Hepatocyte (in vitro differentiated cells): Measurements from ENCODE around the gene NHLRC4.

Experiments used
- CTCF ChIP-seq: fragments of 200-600 bp; sonication (generic); IDR thresholded peaks from 2 replicates; pipeline ENCODE4 v1.5.1; 2016; ENCODE audit warnings: antibody characterized with exemption, mild to moderate bottlenecking; ENCODE audit not compliant: poor library complexity
- EZH2 ChIP-seq: fragments of 200-600 bp; sonication (generic); IDR thresholded peaks from 2 replicates; pipeline ENCODE4 v1.6.1; 2016; ENCODE audit warnings: antibody characterized with exemption, mild to moderate bottlenecking, borderline replicate concordance

GRCh38 chr16:598823-599739, 32.3 kb downstream of the NHLRC4 start:
- TF ChIP-seq CTCF (no peak), EZH2 (no peak)
